HepG2 (cell line): ENCODE results near the gene RTN4. TPM values are rescaled to one million over a fixed set of nuclear protein-coding genes. Genes with fewer than 3 reads are reported as not detected.
A peak's percentile ranks its signal among the peaks of the same experiment; 100 is the strongest.

Source experiments
- ATF2 ChIP-seq: sonication (generic); formaldehyde crosslinking; IDR thresholded peaks from 2 replicates; pipeline ENCODE4 v1.4.0; 2020; ENCODE audit warnings: missing genetic modification reagents
- ATF5 ChIP-seq: sonication (generic); formaldehyde crosslinking; IDR thresholded peaks from 2 replicates; pipeline ENCODE4 v1.4.0; 2020; ENCODE audit warnings: mild to moderate bottlenecking, low read depth, missing genetic modification reagents
- BORCS8-MEF2B ChIP-seq: sonication (generic); formaldehyde crosslinking; IDR thresholded peaks from 2 replicates; pipeline ENCODE4 v1.8.0; 2022; ENCODE audit warnings: mild to moderate bottlenecking, missing genetic modification reagents
- ERF ChIP-seq: IDR thresholded peaks from 2 replicates; pipeline ENCODE4 v1.6.1; 2018; ENCODE audit warnings: missing biosample characterization, missing genetic modification reagents
- FOXK2 ChIP-seq: fragments of 450-650 bp; IDR thresholded peaks from 2 replicates; pipeline ENCODE4 v1.6.1; 2016
- GATAD1 ChIP-seq: IDR thresholded peaks from 2 replicates; pipeline ENCODE4 v1.6.1; 2016; ENCODE audit warnings: missing genetic modification reagents, missing compliant biosample characterization
- GATAD2A ChIP-seq: IDR thresholded peaks from 2 replicates; pipeline ENCODE4 v1.6.1; 2016
- HOXA7 ChIP-seq: sonication (generic); formaldehyde crosslinking; IDR thresholded peaks from 2 replicates; pipeline ENCODE4 v1.8.1; 2022; ENCODE audit warnings: mild to moderate bottlenecking, missing genetic modification reagents, moderate library complexity
- JUN ChIP-seq: sonication (generic); formaldehyde crosslinking; IDR thresholded peaks from 2 replicates; pipeline ENCODE4 v1.4.0; 2020; ENCODE audit warnings: mild to moderate bottlenecking, missing genetic modification reagents
- KMT2B ChIP-seq: IDR thresholded peaks from 2 replicates; pipeline ENCODE4 v1.6.1; 2016; ENCODE audit warnings: missing genetic modification reagents, missing compliant biosample characterization
- MXD3 ChIP-seq: IDR thresholded peaks from 2 replicates; pipeline ENCODE4 v1.6.1; 2016; ENCODE audit warnings: mild to moderate bottlenecking, missing biosample characterization, missing genetic modification reagents
- MYNN ChIP-seq: sonication (generic); formaldehyde crosslinking; IDR thresholded peaks from 2 replicates; pipeline ENCODE4 v1.4.0; 2020; ENCODE audit warnings: mild to moderate bottlenecking, low read depth, missing genetic modification reagents
- NFE2L1 ChIP-seq: sonication (generic); formaldehyde crosslinking; IDR thresholded peaks from 2 replicates; pipeline ENCODE4 v1.4.0; 2020; ENCODE audit warnings: missing genetic modification reagents, mild to moderate bottlenecking, borderline replicate concordance
- NFKB2 ChIP-seq: sonication (generic); formaldehyde crosslinking; IDR thresholded peaks from 2 replicates; pipeline ENCODE4 v1.4.0; 2020; ENCODE audit warnings: missing genetic modification reagents, borderline replicate concordance
- PHF21A ChIP-seq: sonication (generic); formaldehyde crosslinking; IDR thresholded peaks from 2 replicates; pipeline ENCODE4 v1.5.0; 2020; ENCODE audit warnings: mild to moderate bottlenecking, missing genetic modification reagents
- PRDM10 ChIP-seq: sonication (generic); formaldehyde crosslinking; IDR thresholded peaks from 2 replicates; pipeline ENCODE4 v1.4.0; 2020; ENCODE audit warnings: low read depth, missing genetic modification reagents
- PRPF4 ChIP-seq: fragments of 200-400 bp; formaldehyde crosslinking; IDR thresholded peaks from 2 replicates; pipeline ENCODE4 v1.6.1; 2016; ENCODE audit warnings: low read length, low read depth; ENCODE audit not compliant: poor library complexity, severe bottlenecking
- SKI ChIP-seq: fragments of 450-650 bp; IDR thresholded peaks from one replicate; pipeline ENCODE4 v1.6.1; 2018; ENCODE audit warnings: mild to moderate bottlenecking; ENCODE audit not compliant: partially characterized antibody
- SMARCC2 ChIP-seq: fragments of 450-650 bp; IDR thresholded peaks from 2 replicates; pipeline ENCODE4 v1.6.1; 2017; ENCODE audit warnings: antibody characterized with exemption, mild to moderate bottlenecking
- SMARCE1 ChIP-seq: fragments of 450-650 bp; IDR thresholded peaks from 2 replicates; pipeline ENCODE4 v1.6.1; 2017; ENCODE audit warnings: borderline replicate concordance
- THAP8 ChIP-seq: sonication (generic); formaldehyde crosslinking; IDR thresholded peaks from 2 replicates; pipeline ENCODE4 v1.5.1; 2020; ENCODE audit warnings: missing genetic modification reagents, mild to moderate bottlenecking, borderline replicate concordance
- ZFP36L2 ChIP-seq: sonication (generic); formaldehyde crosslinking; IDR thresholded peaks from 2 replicates; pipeline ENCODE4 v1.4.0; 2020; ENCODE audit warnings: missing genetic modification reagents
- ZNF12 ChIP-seq: sonication (generic); formaldehyde crosslinking; IDR thresholded peaks from 2 replicates; pipeline ENCODE4 v1.5.0; 2020; ENCODE audit warnings: missing genetic modification reagents
- ZNF746 ChIP-seq: sonication (generic); formaldehyde crosslinking; IDR thresholded peaks from 2 replicates; pipeline ENCODE4 v1.8.0; 2022; ENCODE audit warnings: mild to moderate bottlenecking, missing genetic modification reagents
- ZNF784 ChIP-seq: sonication (generic); formaldehyde crosslinking; IDR thresholded peaks from 2 replicates; pipeline ENCODE4 v1.5.1; 2020; ENCODE audit warnings: missing genetic modification reagents, mild to moderate bottlenecking, borderline replicate concordance
- ZNF792 ChIP-seq: IDR thresholded peaks from 2 replicates; pipeline ENCODE4 v1.6.1; 2016
- polyA plus RNA-seq, 8 experiments: library from polyadenylated mRNA; depleted of rRNA in 3 of 8; stranded (reverse) in 7 of 8; unstranded in 1 of 8; fragments of >200 nt; fragmentation: Illumina TruSeq in 4 of 8; extraction: Trizol in 4 of 8; gene quantifications; 2 replicates each; pipeline versions ENCODE4 v1.2.1 to v1.2.3, GENCODE V29; 2011 to 2016; ENCODE audit warnings: low read depth in 4 of 8, missing spikeins in 1 of 8, mixed read lengths in 1 of 8; ENCODE audit not compliant: insufficient read depth in 1 of 8
- total RNA-seq, 5 experiments: library from RNA; depleted of rRNA; stranded (reverse); fragments of >200 nt; fragmentation: Illumina TruSeq; extraction: Trizol; gene quantifications; 2 replicates each; pipeline ENCODE4 v1.2.3, GENCODE V29; 2016; ENCODE audit warnings: low read depth in 1 of 5

Gene RTN4
- total and polyA plus RNA-seq, 2 of the 13 experiments (the other 11 are each of a cell fraction or from before 2014, with no cell fraction given), result 98.4 to 133 TPM

DNA sequence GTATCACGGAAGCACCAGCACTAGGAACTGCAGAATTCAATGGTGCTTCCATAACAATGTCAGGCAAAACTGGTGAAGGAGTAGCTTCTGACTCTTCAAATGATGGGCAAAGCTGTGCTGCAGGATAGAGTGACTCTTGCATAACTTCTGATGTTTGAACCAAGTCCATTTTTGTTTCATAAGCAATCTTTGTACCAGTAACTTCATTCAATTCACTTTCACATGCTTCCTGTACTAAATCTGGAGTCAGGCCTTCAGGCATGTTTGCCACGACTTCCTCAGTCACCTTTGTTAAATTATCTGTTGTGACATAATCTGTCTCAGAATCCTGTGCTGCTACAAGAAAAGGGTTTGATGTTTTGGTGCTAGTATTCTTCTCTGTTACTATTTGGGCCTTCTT, 24.0 kb downstream of the RTN4 start (continued):
- TF ChIP-seq MXD3 (CRISPR knock-in tag) (no peak), PRPF4 (no peak), ERF (CRISPR knock-in tag) (peak; percentile 66; the same call in 1 of the 2 replicates), BORCS8-MEF2B (CRISPR knock-in tag) (no peak), NFE2L1 (CRISPR knock-in tag) (no peak), NFKB2 (no peak), PRDM10 (CRISPR knock-in tag) (no peak), HOXA7 (CRISPR knock-in tag) (no peak), ZNF12 (CRISPR knock-in tag) (peak; percentile 93), GATAD1 (CRISPR knock-in tag) (0 out of 2 replicates have a peak, but pooled peaks have one; percentile 31), ZNF792 (CRISPR knock-in tag) (no peak), JUN (CRISPR knock-in tag) (no peak), SMARCE1 (no peak), GATAD2A (CRISPR knock-in tag) (peak; percentile 86), PHF21A (CRISPR knock-in tag) (peak; percentile 63), SMARCC2 (no peak), SKI (no peak), ZNF784 (CRISPR knock-in tag) (no peak), MYNN (no peak), THAP8 (CRISPR knock-in tag) (no peak), ATF5 (CRISPR knock-in tag) (no peak), KMT2B (CRISPR knock-in tag) (peak; percentile 43; the same call in 1 of the 2 replicates), ZNF746 (no peak), FOXK2 (no peak), ATF2 (CRISPR knock-in tag) (peak; percentile 48; the same call in 1 of the 2 replicates), ZFP36L2 (no peak)
